HepG2 (cell line): ENCODE measurements around the gene FAM50A. TPM values are rescaled to one million over a fixed set of nuclear protein-coding genes. Genes with fewer than 3 reads are reported as not detected.

Experiments used
- ATAC-seq: fragments of 200-7000 bp; cut with Tn5 transposase; 3 replicates; pipeline ENCODE4 v1.9.1; 2020; ENCODE audit warnings: mild to moderate bottlenecking, moderate library complexity
- BruUV-seq: library from RNA; stranded (reverse); fragments of 400-500 nt; replicated peaks from 2 replicates; lab custom pipeline; 2021; lab: Mats Ljungman, UMichigan
- CTCF ChIA-PET: fragments of 300-600 bp; formaldehyde crosslinking; extraction: SDS; loops from one replicate; lab custom pipeline; 2021; ENCODE audit warnings: low total read pairs, inconsistent platforms, low intra/inter-chr PET ratio; lab: Yijun Ruan, JAX
- POLR2A ChIA-PET: fragments of 350-600 bp; sonication (Branson Sonifier 250); formaldehyde crosslinking; loops from one replicate; lab custom pipeline; 2020; ENCODE audit warnings: antibody characterized with exemption, inconsistent platforms; lab: Yijun Ruan, JAX
- DNase-seq: peaks from one replicate; pipeline ENCODE4 v3.0.0-alpha.2; 2015; ENCODE audit warnings: low spot score
- FAIRE-seq: peaks from 3 replicates; lab custom pipeline; 2011; peaks lifted over from hg19 to GRCh38; lab: Jason Lieb, UNC
- H2AFZ ChIP-seq: one replicate; pipeline ENCODE4 v1.6.1; 2011; ENCODE audit warnings: low read length, inconsistent platforms
- H3K27ac ChIP-seq: fragments of 300-600 bp; 3 replicates; pipeline ENCODE4 v1.8.0; 2011; ENCODE audit warnings: mixed run types, mild to moderate bottlenecking, mixed read lengths, low read length, inconsistent platforms; ENCODE audit not compliant: insufficient read depth; ENCODE audit errors: extremely low read length
- H3K27me3 ChIP-seq, 2 experiments: fragments of 200-600 bp in 1 of 2; 2 replicates in 1 of 2; 3 replicates in 1 of 2; pipeline versions ENCODE4 v1.6.0 to v1.8.0; 2011; ENCODE audit warnings: low read length in 2 of 2, mild to moderate bottlenecking in 2 of 2, moderate library complexity in 2 of 2, inconsistent platforms in 1 of 2; ENCODE audit not compliant: insufficient read depth in 2 of 2, control insufficient read depth in 1 of 2
- H3K36me3 ChIP-seq, 2 experiments: fragments of 200-600 bp in 1 of 2; replicated peaks in 1 of 2; 2 replicates in 1 of 2; 3 replicates in 1 of 2; pipeline versions ENCODE4 v1.5.1 to v1.8.0; 2011; ENCODE audit warnings: low read length in 2 of 2, inconsistent platforms in 1 of 2; ENCODE audit not compliant: insufficient read depth in 2 of 2, control insufficient read depth in 1 of 2
- H3K4me1 ChIP-seq: 2 replicates; pipeline ENCODE4 v1.5.1; 2012; ENCODE audit warnings: low read length, inconsistent platforms; ENCODE audit not compliant: insufficient read depth
- H3K4me2 ChIP-seq: 2 replicates; pipeline ENCODE4 v1.6.0; 2011; ENCODE audit warnings: low read depth, low read length, inconsistent platforms
- H3K4me3 ChIP-seq, 3 experiments: fragments of 200-600 bp in 1 of 3; sonication (generic), shearing (Covaris generic) in 1 of 3; replicated peaks in 1 of 3; 2 replicates each; pipeline ENCODE4 v1.5.1; 2011 to 2016; ENCODE audit warnings: low read length in 3 of 3, inconsistent platforms in 2 of 3, low read depth in 2 of 3, mild to moderate bottlenecking in 2 of 3, control low read depth in 1 of 3, mixed read lengths in 1 of 3; ENCODE audit not compliant: insufficient read depth in 1 of 3
- H3K79me2 ChIP-seq: one replicate; pipeline ENCODE4 v1.6.1; 2011; ENCODE audit warnings: low read length, inconsistent platforms; ENCODE audit not compliant: insufficient read depth
- H3K9ac ChIP-seq: 2 replicates; pipeline ENCODE4 v1.6.0; 2011; ENCODE audit warnings: mild to moderate bottlenecking, low read depth, low read length, inconsistent platforms; ENCODE audit not compliant: insufficient read depth
- H3K9me3 ChIP-seq: 2 replicates; pipeline ENCODE4 v1.5.1; 2012; ENCODE audit warnings: mild to moderate bottlenecking, low read length
- H4K20me1 ChIP-seq: 2 replicates; pipeline ENCODE4 v1.6.0; 2011; ENCODE audit warnings: inconsistent platforms, mild to moderate bottlenecking, low read length, moderate library complexity; ENCODE audit not compliant: insufficient read depth
- CAMTA2 ChIP-seq: sonication (generic); formaldehyde crosslinking; IDR thresholded peaks from 2 replicates; pipeline ENCODE4 v1.4.0; 2020; ENCODE audit warnings: mild to moderate bottlenecking, missing genetic modification reagents, borderline replicate concordance
- ELF1 ChIP-seq: sonication (generic); formaldehyde crosslinking; IDR thresholded peaks from 2 replicates; pipeline ENCODE4 v1.4.0; 2020; ENCODE audit warnings: missing genetic modification reagents
- ETV5 ChIP-seq: IDR thresholded peaks from 2 replicates; pipeline ENCODE4 v1.6.1; 2018; ENCODE audit warnings: missing biosample characterization, missing genetic modification reagents, inconsistent platforms, borderline replicate concordance
- HDAC6 ChIP-seq: fragments of 200-600 bp; sonication (generic); IDR thresholded peaks from 2 replicates; pipeline ENCODE4 v1.7.0; 2017; ENCODE audit warnings: mild to moderate bottlenecking, antibody characterized with exemption, low read length, low read depth
- IRX3 ChIP-seq: sonication (generic); formaldehyde crosslinking; IDR thresholded peaks from 2 replicates; pipeline ENCODE4 v1.8.1; 2023; ENCODE audit warnings: mild to moderate bottlenecking, low read depth, missing genetic modification reagents, borderline replicate concordance
- ZKSCAN8 ChIP-seq: IDR thresholded peaks from 2 replicates; pipeline ENCODE4 v1.6.1; 2016; ENCODE audit warnings: borderline replicate concordance, missing genetic modification reagents, missing compliant biosample characterization
- ZNF318 ChIP-seq: sonication (generic); formaldehyde crosslinking; IDR thresholded peaks from 2 replicates; pipeline ENCODE4 v1.4.0; 2020; ENCODE audit warnings: mild to moderate bottlenecking, missing genetic modification reagents
- WGBS: methylation state at CpG from one replicate; pipeline ENCODE4 v1.1.6; 2017; ENCODE audit warnings: low lambda C conversion rate; 5-methylcytosine and 5-hydroxymethylcytosine counted together
- in situ Hi-C: cut with HindIII; loops from 2 replicates; pipeline ENCODE4 v1.10.0; 2017; ENCODE audit warnings: low pct_unique_long_range_greater_than_20kb; ENCODE audit not compliant: extremely low pct_ligation_motif_present
- intact Hi-C: fragments of 100-400 bp; cut with micrococcal nuclease; formaldehyde crosslinking; loops from one replicate; pipeline ENCODE4 v1.10.0; 2022; ENCODE audit not compliant: unreplicated experiment
- polyA plus RNA-seq, 8 experiments: library from polyadenylated mRNA; depleted of rRNA in 3 of 8; stranded (reverse) in 7 of 8; unstranded in 1 of 8; fragments of >200 nt; fragmentation: Illumina TruSeq in 4 of 8; extraction: Trizol in 4 of 8; gene quantifications; 2 replicates each; pipeline versions ENCODE4 v1.2.1 to v1.2.3, GENCODE V29; 2011 to 2016; ENCODE audit warnings: low read depth in 4 of 8, missing spikeins in 1 of 8, mixed read lengths in 1 of 8; ENCODE audit not compliant: insufficient read depth in 1 of 8
- total RNA-seq, 5 experiments: library from RNA; depleted of rRNA; stranded (reverse); fragments of >200 nt; fragmentation: Illumina TruSeq; extraction: Trizol; gene quantifications; 2 replicates each; pipeline ENCODE4 v1.2.3, GENCODE V29; 2016; ENCODE audit warnings: low read depth in 1 of 5

Gene FAM50A
- total and polyA plus RNA-seq, 2 of the 13 experiments (the other 11 are each of a cell fraction or from before 2014, with no cell fraction given): 30.7 to 40.7 TPM

GRCh38 chrX:154404625-154405192 is 39.2 kb upstream of the FAM50A start:
- BruUV-seq: no TSS peak
- no peak overlapping the region for H3K4me3 ChIP-seq
- H3K36me3 ChIP-seq: peaks cover 3 to 14% of the 10 kb centered on the region in 2 experiments; a peak in 3 of 5 replicates
- H3K79me2 ChIP-seq: peaks cover under 1% of the 10 kb centered on the region
- POLR2A ChIA-PET: no interaction called here
- no peaks in the 10 kb centered on the region for H3K9me3 ChIP-seq
- no peak overlapping the region for H3K9ac ChIP-seq
- H3K4me1 ChIP-seq: peaks cover 37% of the 10 kb centered on the region
- intact Hi-C loops (no loop called here), in situ Hi-C loops (loop anchor here (25.0 kb wide), 1 partner anchor 133 kb away; the partner anchor contains the start of genes G6PD and IKBKG)
- CTCF ChIA-PET: no interaction called here
- FAIRE-seq: no peak
- no peaks in the 10 kb centered on the region for H3K27me3 ChIP-seq
- no peak overlapping the region for H3K27ac ChIP-seq
- WGBS: 94% methylated on average over 2 of the region's 16 CpGs
- TF ChIP-seq ETV5 (CRISPR knock-in tag) (no peak), HDAC6 (no peak), ZNF318 (CRISPR knock-in tag) (no peak), IRX3 (CRISPR knock-in tag) (no peak), ELF1 (no peak), ZKSCAN8 (no peak), CAMTA2 (no peak)
- H2AFZ ChIP-seq: no peak overlapping the region
- no peak overlapping the region for H3K4me2 ChIP-seq
- no peak for ATAC-seq
- H4K20me1 ChIP-seq: peaks cover 12% of the 10 kb centered on the region; the same call in 1 of the 2 replicates
- DNase-seq: no peak
